Measurements from ENCODE around the gene C2orf42.

DNA sequence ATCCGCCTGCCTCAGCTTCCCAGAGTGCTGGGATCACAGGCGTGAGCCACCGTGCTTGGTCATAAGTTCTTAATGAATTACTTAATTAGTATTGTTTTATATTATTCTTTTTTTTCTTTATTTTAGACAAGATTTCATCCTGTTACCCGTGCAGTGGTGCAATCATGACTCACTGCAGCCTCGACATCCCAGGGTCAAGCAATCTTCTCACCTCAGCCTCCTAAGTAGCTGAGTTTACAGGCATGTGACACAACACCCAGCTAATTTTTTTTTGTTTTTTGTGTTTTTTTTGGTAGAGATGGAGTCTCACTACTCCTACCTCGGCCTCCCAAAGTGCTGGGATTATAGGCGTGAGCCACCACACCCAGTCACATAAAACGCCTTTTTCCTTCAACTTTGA lies 17.3 kb downstream of the C2orf42 start:
- TF ChIP-seq EZH2phosphoT487 (IDR thresholded peaks at IDR 0.05; ENCODE audit: borderline replicate concordance), result no peak
- TF ChIP-seq, protein P1, sequence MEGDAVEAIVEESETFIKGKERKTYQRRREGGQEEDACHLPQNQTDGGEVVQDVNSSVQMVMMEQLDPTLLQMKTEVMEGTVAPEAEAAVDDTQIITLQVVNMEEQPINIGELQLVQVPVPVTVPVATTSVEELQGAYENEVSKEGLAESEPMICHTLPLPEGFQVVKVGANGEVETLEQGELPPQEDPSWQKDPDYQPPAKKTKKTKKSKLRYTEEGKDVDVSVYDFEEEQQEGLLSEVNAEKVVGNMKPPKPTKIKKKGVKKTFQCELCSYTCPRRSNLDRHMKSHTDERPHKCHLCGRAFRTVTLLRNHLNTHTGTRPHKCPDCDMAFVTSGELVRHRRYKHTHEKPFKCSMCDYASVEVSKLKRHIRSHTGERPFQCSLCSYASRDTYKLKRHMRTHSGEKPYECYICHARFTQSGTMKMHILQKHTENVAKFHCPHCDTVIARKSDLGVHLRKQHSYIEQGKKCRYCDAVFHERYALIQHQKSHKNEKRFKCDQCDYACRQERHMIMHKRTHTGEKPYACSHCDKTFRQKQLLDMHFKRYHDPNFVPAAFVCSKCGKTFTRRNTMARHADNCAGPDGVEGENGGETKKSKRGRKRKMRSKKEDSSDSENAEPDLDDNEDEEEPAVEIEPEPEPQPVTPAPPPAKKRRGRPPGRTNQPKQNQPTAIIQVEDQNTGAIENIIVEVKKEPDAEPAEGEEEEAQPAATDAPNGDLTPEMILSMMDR (conservative IDR thresholded peaks at IDR 0.05; ENCODE audit: low read length), result no peak

All from Loucy (cell line).